H9 (cell line): ENCODE data around the gene TMEM114. TPM values are rescaled to one million over a fixed set of nuclear protein-coding genes. Genes with fewer than 3 reads are reported as not detected.

ENCODE experiments used
- DNase-seq: peaks from one replicate; pipeline ENCODE4 v3.0.0-alpha.2; 2017
- H2AFZ ChIP-seq: one replicate; pipeline ENCODE4 v1.6.1; 2013; ENCODE audit warnings: mild to moderate bottlenecking, low read length, control low read depth, moderate library complexity
- H2AK5ac ChIP-seq: 2 replicates; pipeline ENCODE4 v1.6.1; 2013; ENCODE audit warnings: low read length, control low read depth, mixed read lengths; ENCODE audit not compliant: insufficient read length
- H2BK120ac ChIP-seq: one replicate; pipeline ENCODE4 v1.6.1; 2013; ENCODE audit warnings: low read depth, mild to moderate bottlenecking, low read length, control low read depth, inconsistent platforms; ENCODE audit not compliant: poor library complexity, severe bottlenecking
- H2BK12ac ChIP-seq: 2 replicates; pipeline ENCODE4 v1.6.1; 2013; ENCODE audit warnings: low read length, control low read depth, mixed read lengths, low read depth; ENCODE audit not compliant: insufficient read length
- H2BK15ac ChIP-seq: 2 replicates; pipeline ENCODE4 v1.6.1; 2013; ENCODE audit warnings: low read depth, low read length, control low read depth
- H2BK20ac ChIP-seq: one replicate; pipeline ENCODE4 v1.6.1; 2013; ENCODE audit warnings: low read depth, mild to moderate bottlenecking, low read length, control low read depth, inconsistent platforms; ENCODE audit not compliant: poor library complexity, severe bottlenecking
- H2BK5ac ChIP-seq: 2 replicates; pipeline ENCODE4 v1.6.1; 2013; ENCODE audit warnings: low read length, control low read depth, mixed read lengths; ENCODE audit not compliant: insufficient read length
- H3K14ac ChIP-seq: 2 replicates; pipeline ENCODE4 v1.6.1; 2013; ENCODE audit warnings: low read length, control low read depth; ENCODE audit not compliant: insufficient read depth
- H3K18ac ChIP-seq: 2 replicates; pipeline ENCODE4 v1.6.1; 2013; ENCODE audit warnings: low read depth, mild to moderate bottlenecking, mixed read lengths, low read length, control low read depth; ENCODE audit not compliant: insufficient read length
- H3K23ac ChIP-seq: 2 replicates; pipeline ENCODE4 v1.6.1; 2013; ENCODE audit warnings: low read length, control low read depth, mixed read lengths, low read depth; ENCODE audit not compliant: insufficient read length
- H3K23me2 ChIP-seq: 2 replicates; pipeline ENCODE4 v1.6.1; 2013; ENCODE audit warnings: low read depth, mild to moderate bottlenecking, mixed read lengths, low read length, control low read depth; ENCODE audit not compliant: insufficient read length, poor library complexity, severe bottlenecking
- H3K27ac ChIP-seq: 2 replicates; pipeline ENCODE4 v1.5.1; 2013; ENCODE audit warnings: low read length, control low read depth, mixed read lengths, low read depth; ENCODE audit not compliant: insufficient read length
- H3K27me3 ChIP-seq: 2 replicates; pipeline ENCODE4 v1.6.1; 2013; ENCODE audit warnings: low read length, control low read depth, inconsistent platforms; ENCODE audit not compliant: insufficient read depth
- H3K4ac ChIP-seq: 2 replicates; pipeline ENCODE4 v1.6.1; 2013; ENCODE audit warnings: low read depth, mild to moderate bottlenecking, control low read depth, inconsistent platforms, low read length, moderate library complexity
- H3K4me1 ChIP-seq: 2 replicates; pipeline ENCODE4 v1.6.1; 2013; ENCODE audit warnings: low read length, control low read depth, inconsistent platforms; ENCODE audit not compliant: insufficient read depth
- H3K4me2 ChIP-seq: 2 replicates; pipeline ENCODE4 v1.6.1; 2013; ENCODE audit warnings: low read length, control low read depth, mixed read lengths; ENCODE audit not compliant: insufficient read length, insufficient read depth
- H3K56ac ChIP-seq: 2 replicates; pipeline ENCODE4 v1.6.1; 2013; ENCODE audit warnings: low read depth, mild to moderate bottlenecking, mixed read lengths, low read length, control low read depth; ENCODE audit not compliant: insufficient read length
- H3K79me1 ChIP-seq: 2 replicates; pipeline ENCODE4 v1.6.1; 2013; ENCODE audit warnings: low read depth, mild to moderate bottlenecking, moderate library complexity, low read length, control low read depth, inconsistent platforms; ENCODE audit not compliant: insufficient read depth, poor library complexity, severe bottlenecking
- H3K79me2 ChIP-seq: 2 replicates; pipeline ENCODE4 v1.6.1; 2013; ENCODE audit warnings: low read length, control low read depth, inconsistent platforms; ENCODE audit not compliant: insufficient read depth
- H3K9ac ChIP-seq: 2 replicates; pipeline ENCODE4 v1.6.1; 2013; ENCODE audit warnings: low read length, control low read depth, mixed read lengths; ENCODE audit not compliant: insufficient read length; ENCODE audit errors: extremely low read depth
- H3K9me3 ChIP-seq: one replicate; pipeline ENCODE4 v1.6.1; 2013; ENCODE audit warnings: low read depth, low read length, inconsistent platforms; ENCODE audit not compliant: control insufficient read depth
- H3T11ph ChIP-seq: one replicate; pipeline ENCODE4 v1.6.1; 2013; ENCODE audit warnings: mild to moderate bottlenecking, low read length, control low read depth, inconsistent platforms
- H4K20me1 ChIP-seq: one replicate; pipeline ENCODE4 v1.6.1; 2013; ENCODE audit not compliant: control insufficient read depth, insufficient read length, insufficient read depth
- H4K5ac ChIP-seq: 2 replicates; pipeline ENCODE4 v1.6.1; 2013; ENCODE audit warnings: low read depth, mild to moderate bottlenecking, mixed read lengths, low read length, control low read depth; ENCODE audit not compliant: insufficient read length
- H4K8ac ChIP-seq: replicated peaks from 2 replicates; pipeline ENCODE4 v1.6.1; 2013; ENCODE audit warnings: low read length, control low read depth, mixed read lengths, low read depth; ENCODE audit not compliant: insufficient read length
- H4K91ac ChIP-seq: 2 replicates; pipeline ENCODE4 v1.6.1; 2013; ENCODE audit warnings: low read depth, mild to moderate bottlenecking, moderate library complexity, mixed read lengths, low read length, control low read depth; ENCODE audit not compliant: insufficient read length
- H3K27ac Mint-ChIP-seq, 3 experiments: 2 replicates in 2 of 3; 3 replicates in 1 of 3; pipeline ENCODE4 v1.8.0; 2020 to 2021; ENCODE audit warnings: mixed read lengths in 3 of 3, mild to moderate bottlenecking in 1 of 3, moderate library complexity in 1 of 3
- H3K27me3 Mint-ChIP-seq: 2 replicates; pipeline ENCODE4 v1.8.0; 2021; ENCODE audit warnings: low read depth, mild to moderate bottlenecking, moderate library complexity, mixed read lengths
- H3K36me3 Mint-ChIP-seq, 3 experiments: 2 replicates in 2 of 3; 3 replicates in 1 of 3; pipeline ENCODE4 v1.8.0; 2020 to 2021; ENCODE audit warnings: low read depth in 3 of 3, mixed read lengths in 3 of 3; ENCODE audit not compliant: insufficient read depth in 1 of 3
- H3K4me1 Mint-ChIP-seq, 2 experiments: 2 replicates each; pipeline ENCODE4 v1.8.0; 2020; ENCODE audit warnings: mixed read lengths in 2 of 2
- H3K4me3 Mint-ChIP-seq, 2 experiments: 2 replicates in 1 of 2; 3 replicates in 1 of 2; pipeline ENCODE4 v1.8.0; 2020 to 2021; ENCODE audit warnings: mild to moderate bottlenecking in 2 of 2, mixed read lengths in 2 of 2, moderate library complexity in 1 of 2
- H3K9me3 Mint-ChIP-seq, 2 experiments: 2 replicates in 1 of 2; 3 replicates in 1 of 2; pipeline ENCODE4 v1.8.0; 2020; ENCODE audit warnings: mild to moderate bottlenecking in 2 of 2, mixed read lengths in 2 of 2, moderate library complexity in 1 of 2
- WGBS: extraction: QIAGEN DNeasy Blood & Tissue Kit; methylation state at CpG from one replicate; pipeline ENCODE4 v1.1.7; 2013; ENCODE audit warnings: missing lambda C conversion rate, low lambda C conversion rate, mixed read lengths; ENCODE audit not compliant: insufficient read length; ENCODE audit errors: extremely low coverage; 5-methylcytosine and 5-hydroxymethylcytosine counted together
- total RNA-seq: library from RNA; stranded (reverse); gene quantifications from 2 replicates; pipeline ENCODE4 v1.2.1, GENCODE V29; 2021
- TF ChIP-seq, protein P1 (sequence below): fragments of 200-600 bp; sonication (generic); conservative IDR thresholded peaks from 3 replicates; pipeline ENCODE4 v1.8.0; 2021; ENCODE audit warnings: antibody characterized with exemption, mild to moderate bottlenecking

The TMEM114 gene
- total RNA-seq, 1 experiment from 2014 or later: 0.33 TPM

DNA sequence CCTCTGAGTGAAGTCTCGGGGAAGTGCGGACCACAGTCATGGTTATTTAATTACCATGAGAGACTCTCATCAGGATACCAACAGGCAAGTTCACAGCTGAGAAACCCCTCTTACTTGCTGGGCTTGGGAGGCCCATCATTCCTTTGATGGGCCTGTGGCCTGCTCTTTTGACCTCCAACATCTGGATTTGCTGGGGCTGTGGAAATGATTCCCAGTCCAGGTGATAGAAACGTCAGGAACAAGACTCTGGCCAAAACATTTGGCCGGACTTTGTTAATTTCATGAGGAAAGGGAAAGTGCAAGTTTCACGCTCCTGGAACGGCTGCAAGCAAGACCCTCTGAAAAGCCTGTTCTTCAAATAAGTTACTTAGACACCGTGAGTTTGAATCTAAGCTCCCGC, 42.5 kb downstream of the TMEM114 start:
- no peak overlapping the region for H2AFZ ChIP-seq
- H3K4me3 Mint-ChIP-seq: no peak overlapping the region
- H3K56ac ChIP-seq: no peak overlapping the region
- TF ChIP-seq, protein P1, sequence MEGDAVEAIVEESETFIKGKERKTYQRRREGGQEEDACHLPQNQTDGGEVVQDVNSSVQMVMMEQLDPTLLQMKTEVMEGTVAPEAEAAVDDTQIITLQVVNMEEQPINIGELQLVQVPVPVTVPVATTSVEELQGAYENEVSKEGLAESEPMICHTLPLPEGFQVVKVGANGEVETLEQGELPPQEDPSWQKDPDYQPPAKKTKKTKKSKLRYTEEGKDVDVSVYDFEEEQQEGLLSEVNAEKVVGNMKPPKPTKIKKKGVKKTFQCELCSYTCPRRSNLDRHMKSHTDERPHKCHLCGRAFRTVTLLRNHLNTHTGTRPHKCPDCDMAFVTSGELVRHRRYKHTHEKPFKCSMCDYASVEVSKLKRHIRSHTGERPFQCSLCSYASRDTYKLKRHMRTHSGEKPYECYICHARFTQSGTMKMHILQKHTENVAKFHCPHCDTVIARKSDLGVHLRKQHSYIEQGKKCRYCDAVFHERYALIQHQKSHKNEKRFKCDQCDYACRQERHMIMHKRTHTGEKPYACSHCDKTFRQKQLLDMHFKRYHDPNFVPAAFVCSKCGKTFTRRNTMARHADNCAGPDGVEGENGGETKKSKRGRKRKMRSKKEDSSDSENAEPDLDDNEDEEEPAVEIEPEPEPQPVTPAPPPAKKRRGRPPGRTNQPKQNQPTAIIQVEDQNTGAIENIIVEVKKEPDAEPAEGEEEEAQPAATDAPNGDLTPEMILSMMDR: no peak
- H4K8ac ChIP-seq: no peak overlapping the region
- H3K4ac ChIP-seq: no peak overlapping the region
- no peaks in the 10 kb centered on the region for H3K79me2 ChIP-seq
- WGBS: no CpG with 5 or more reads among the region's 8 CpGs
- no peak overlapping the region for H3K18ac ChIP-seq
- no peak overlapping the region for H3K4me2 ChIP-seq
- no peaks in the 10 kb centered on the region for H3K36me3 Mint-ChIP-seq
- H3K14ac ChIP-seq: no peak overlapping the region
- no peak for DNase-seq
- H3K79me1 ChIP-seq: no peaks in the 10 kb centered on the region
- no peaks in the 10 kb centered on the region for H3K4me1 ChIP-seq
- H3K27ac Mint-ChIP-seq: no peak overlapping the region
- peaks cover 0 to 6% of the 10 kb centered on the region in 2 experiments; a peak in 1 of 5 replicates for H3K9me3 Mint-ChIP-seq
- no peak overlapping the region for H2BK12ac ChIP-seq
- H3T11ph ChIP-seq: no peak overlapping the region
- no peaks in the 10 kb centered on the region for H3K9me3 ChIP-seq
- no peak overlapping the region for H2BK15ac ChIP-seq
- H3K27ac ChIP-seq: no peak overlapping the region
- no peak overlapping the region for H2BK20ac ChIP-seq
- H3K23me2 ChIP-seq: no peaks in the 10 kb centered on the region
- H3K4me1 Mint-ChIP-seq: peaks cover 2 to 5% of the 10 kb centered on the region in 2 experiments
- H3K27me3 ChIP-seq: no peaks in the 10 kb centered on the region
- no peak overlapping the region for H3K9ac ChIP-seq
- no peaks in the 10 kb centered on the region for H4K20me1 ChIP-seq
- H2BK5ac ChIP-seq: no peak overlapping the region
- no peak overlapping the region for H2AK5ac ChIP-seq
- H3K23ac ChIP-seq: no peak overlapping the region
- no peak overlapping the region for H4K91ac ChIP-seq
- peaks cover 72% of the 10 kb centered on the region for H3K27me3 Mint-ChIP-seq
- H4K5ac ChIP-seq: no peak overlapping the region
- no peak overlapping the region for H2BK120ac ChIP-seq
